ENCODE data around the gene SFT2D3. TPM values are rescaled to one million over a fixed set of nuclear protein-coding genes. Genes with fewer than 3 reads are reported as not detected.

The SFT2D3 gene, protein sequence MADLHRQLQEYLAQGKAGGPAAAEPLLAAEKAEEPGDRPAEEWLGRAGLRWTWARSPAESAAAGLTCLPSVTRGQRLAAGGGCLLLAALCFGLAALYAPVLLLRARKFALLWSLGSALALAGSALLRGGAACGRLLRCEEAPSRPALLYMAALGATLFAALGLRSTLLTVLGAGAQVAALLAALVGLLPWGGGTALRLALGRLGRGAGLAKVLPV
- total RNA-seq: 10 to 100 TPM in 1 of 4 donors, 1 to 10 TPM in 3; 3.3 to 10.5 (median 5.9) TPM

DNA sequence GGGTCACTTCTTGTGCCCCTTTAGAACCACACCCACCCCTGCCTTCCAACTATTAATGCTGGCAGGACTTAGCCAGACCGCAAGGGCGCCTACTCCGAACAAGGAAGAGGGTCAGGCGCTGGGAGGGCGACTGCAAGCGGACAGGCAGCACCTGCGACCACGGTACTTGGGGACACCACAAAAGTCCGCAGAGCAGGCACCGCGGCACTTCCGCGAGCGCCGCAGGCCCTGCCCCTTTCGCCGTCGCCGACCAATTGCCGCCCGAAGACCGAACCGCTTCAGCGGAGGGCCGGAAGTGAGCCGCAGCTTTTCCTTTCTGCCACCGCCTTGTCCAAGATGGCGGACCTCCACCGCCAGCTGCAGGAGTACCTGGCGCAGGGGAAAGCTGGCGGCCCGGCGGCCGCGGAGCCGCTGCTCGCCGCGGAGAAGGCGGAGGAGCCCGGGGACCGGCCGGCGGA, at the start of gene SFT2D3:
Gene SFT2D3 (plus strand): TSS at position 305 of the 458 bp plus-strand sequence. CDS start 32 bp downstream, at position 337.
- TF ChIP-seq POLR2A (IDR thresholded peaks at IDR 0.05): peak in 3 of 4 donors; percentile 51 to 94 (median 93)
- TF ChIP-seq, protein P1, sequence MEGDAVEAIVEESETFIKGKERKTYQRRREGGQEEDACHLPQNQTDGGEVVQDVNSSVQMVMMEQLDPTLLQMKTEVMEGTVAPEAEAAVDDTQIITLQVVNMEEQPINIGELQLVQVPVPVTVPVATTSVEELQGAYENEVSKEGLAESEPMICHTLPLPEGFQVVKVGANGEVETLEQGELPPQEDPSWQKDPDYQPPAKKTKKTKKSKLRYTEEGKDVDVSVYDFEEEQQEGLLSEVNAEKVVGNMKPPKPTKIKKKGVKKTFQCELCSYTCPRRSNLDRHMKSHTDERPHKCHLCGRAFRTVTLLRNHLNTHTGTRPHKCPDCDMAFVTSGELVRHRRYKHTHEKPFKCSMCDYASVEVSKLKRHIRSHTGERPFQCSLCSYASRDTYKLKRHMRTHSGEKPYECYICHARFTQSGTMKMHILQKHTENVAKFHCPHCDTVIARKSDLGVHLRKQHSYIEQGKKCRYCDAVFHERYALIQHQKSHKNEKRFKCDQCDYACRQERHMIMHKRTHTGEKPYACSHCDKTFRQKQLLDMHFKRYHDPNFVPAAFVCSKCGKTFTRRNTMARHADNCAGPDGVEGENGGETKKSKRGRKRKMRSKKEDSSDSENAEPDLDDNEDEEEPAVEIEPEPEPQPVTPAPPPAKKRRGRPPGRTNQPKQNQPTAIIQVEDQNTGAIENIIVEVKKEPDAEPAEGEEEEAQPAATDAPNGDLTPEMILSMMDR (IDR thresholded peaks at IDR 0.05): peak in 1 of 6 experiments; percentile 7
- no CpG with 5 or more reads among the region's 44 CpGs for WGBS, 2 donors
- intact Hi-C loops (cut with DNase I): no loop called here

DNA sequence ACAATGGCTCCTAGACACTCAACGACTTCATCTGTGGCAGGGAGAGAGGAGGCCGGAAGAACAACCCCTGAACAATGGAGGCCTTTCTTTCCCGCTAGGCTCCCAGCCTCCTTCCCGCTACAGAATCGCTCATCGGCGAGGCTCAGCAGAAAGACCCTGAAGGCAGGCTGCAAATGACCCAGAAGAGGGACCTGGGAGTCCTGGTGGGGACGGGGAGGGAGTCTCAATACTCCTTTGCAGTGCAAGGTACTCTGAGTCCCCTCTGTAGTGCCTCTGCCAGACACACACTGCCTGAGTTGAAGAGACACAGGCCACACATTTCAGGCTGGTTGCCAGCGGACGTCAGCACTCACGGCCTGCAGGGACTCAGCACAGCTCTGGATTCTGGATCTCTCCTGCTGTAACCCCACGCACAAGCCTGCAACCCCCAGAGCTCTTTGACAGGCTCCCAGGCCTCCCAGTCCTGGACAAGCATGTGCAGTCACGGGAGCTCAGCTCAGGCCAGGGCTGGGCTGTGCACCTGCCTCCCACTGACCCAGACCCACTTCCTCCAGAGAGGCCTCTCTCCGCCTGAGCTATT, 49.2 kb upstream of the SFT2D3 start:
- peak overlapping the region; percentile 14 to 66 (median 56) for H3K27ac ChIP-seq
- TF ChIP-seq, protein P1 (IDR thresholded peaks at IDR 0.05): no peak
- TF ChIP-seq POLR2A (IDR thresholded peaks at IDR 0.05): no peak
- H3K36me3 ChIP-seq: peaks cover 0 to 20% (median 0%) of the 10 kb centered on the region in 3 donors
- H3K27me3 ChIP-seq: no peaks in the 10 kb centered on the region
- no peak overlapping the region for H3K4me3 ChIP-seq
- peaks cover 7 to 87% (median 33%) of the 10 kb centered on the region in 3 donors for H3K4me1 ChIP-seq
- intact Hi-C loops (cut with DNase I): no loop called here
- WGBS, 2 donors: 72 to 78% methylated on average over 5 to 10 of the region's 14 CpGs
- no peak for DNase-seq
- H3K9me3 ChIP-seq: no peaks in the 10 kb centered on the region

More for the DNA sequence above, at the start of gene SFT2D3:
- peak; percentile 67 for DNase-seq
- H3K27ac ChIP-seq: peak within 1 kb of the TSS; percentile 89 to 99 (median 97)
- no peaks in the 10 kb centered on the region for H3K9me3 ChIP-seq
- peaks cover 10 to 54% (median 26%) of the 10 kb centered on the region in 3 donors for H3K4me1 ChIP-seq
- H3K4me3 ChIP-seq: peak within 1 kb of the TSS; percentile 65 to 94 (median 80)
- H3K36me3 ChIP-seq: peaks cover 0 to 12% (median 0%) of the 10 kb centered on the region in 3 donors
- H3K27me3 ChIP-seq: no peaks in the 10 kb centered on the region

DNA sequence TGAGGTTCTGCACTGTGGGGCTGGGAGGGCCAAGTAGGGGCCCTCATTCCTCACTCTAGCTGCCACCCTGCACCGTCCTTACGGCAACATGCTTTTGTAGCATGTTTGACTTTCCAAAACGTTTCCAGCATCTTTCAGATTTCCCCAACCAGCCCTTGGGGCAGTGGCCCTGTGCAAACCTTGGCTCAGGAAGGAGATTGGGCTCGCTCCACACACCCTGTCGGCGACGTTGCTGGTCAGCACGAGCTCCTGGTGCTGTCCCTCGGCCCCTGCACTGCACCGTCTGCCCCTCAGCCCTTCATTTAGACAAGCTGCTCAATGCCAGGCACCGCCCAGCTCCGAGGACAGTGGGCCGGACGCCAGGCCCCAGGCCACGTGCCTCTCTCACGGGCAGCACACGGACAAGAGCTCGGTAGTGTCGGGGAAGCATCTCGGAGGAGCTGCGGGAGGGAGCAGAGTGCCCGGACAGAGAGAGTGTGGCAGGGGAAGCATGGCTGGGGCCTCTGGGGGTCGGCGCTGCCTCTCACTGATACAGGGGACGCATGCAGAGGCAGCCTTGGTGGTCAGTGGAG, 48.4 kb upstream of the SFT2D3 start:
- no peaks in the 10 kb centered on the region for H3K27me3 ChIP-seq
- 68 to 74% methylated on average over 8 to 13 of the region's 25 CpGs for WGBS, 2 donors
- intact Hi-C loops (cut with DNase I): no loop called here
- TF ChIP-seq, protein P1 (IDR thresholded peaks at IDR 0.05): no peak
- no peak for TF ChIP-seq POLR2A (IDR thresholded peaks at IDR 0.05)
- no peak for DNase-seq
- H3K4me3 ChIP-seq: no peak overlapping the region
- H3K4me1 ChIP-seq: peaks cover 7 to 87% (median 33%) of the 10 kb centered on the region in 3 donors
- peaks cover 0 to 23% (median 0%) of the 10 kb centered on the region in 3 donors for H3K36me3 ChIP-seq
- H3K9me3 ChIP-seq: no peaks in the 10 kb centered on the region
- peak overlapping the region; percentile 14 to 66 (median 56) for H3K27ac ChIP-seq

DNA sequence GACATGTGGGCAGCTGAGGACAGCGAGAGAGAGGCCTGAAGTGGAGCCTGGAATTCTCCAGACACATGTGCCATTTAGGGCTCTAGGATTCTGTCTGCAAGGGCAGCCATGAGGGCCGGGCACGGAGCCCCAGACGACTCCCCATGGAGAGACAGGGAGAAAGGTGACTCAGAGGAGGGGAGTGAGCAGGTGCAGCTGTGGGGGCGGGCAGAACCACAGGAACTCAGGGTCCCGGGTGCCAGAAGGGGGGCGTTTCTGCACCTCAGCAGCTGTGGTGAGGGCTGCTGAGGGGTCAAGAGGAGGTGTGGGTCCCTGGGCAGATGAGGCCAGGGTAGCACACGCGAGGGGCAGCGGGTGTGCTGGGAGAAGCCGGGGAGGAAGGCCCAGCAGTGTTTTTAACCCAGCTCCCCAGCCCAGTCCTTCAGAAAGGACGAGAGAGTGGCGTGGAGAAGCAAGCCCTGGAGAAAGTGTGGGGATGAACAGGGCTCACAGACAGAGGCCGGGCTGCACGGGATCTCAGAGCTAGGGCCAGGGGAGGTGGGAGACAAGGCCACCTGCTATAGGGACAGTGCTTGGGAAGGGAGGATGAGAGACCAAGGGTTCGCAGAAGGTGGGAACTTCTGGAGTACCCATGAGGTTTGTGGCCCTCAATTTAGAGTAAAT, 47.7 kb upstream of the SFT2D3 start:
- TF ChIP-seq, protein P1 (IDR thresholded peaks at IDR 0.05): no peak
- no peak for TF ChIP-seq POLR2A (IDR thresholded peaks at IDR 0.05)
- WGBS, 2 donors: 62 to 83% methylated on average over 6 to 13 of the region's 16 CpGs
- intact Hi-C loops (cut with DNase I): no loop called here
- DNase-seq: no peak
- H3K4me1 ChIP-seq: peaks cover 7 to 87% (median 38%) of the 10 kb centered on the region in 3 donors
- no peaks in the 10 kb centered on the region for H3K9me3 ChIP-seq
- peak overlapping the region; percentile 14 to 66 (median 56) for H3K27ac ChIP-seq
- H3K27me3 ChIP-seq: no peaks in the 10 kb centered on the region
- H3K4me3 ChIP-seq: no peak overlapping the region
- peaks cover 0 to 23% (median 0%) of the 10 kb centered on the region in 3 donors for H3K36me3 ChIP-seq

All from esophagus squamous epithelium (tissue), 5 donors.